HUDEP-2 (cell line): ENCODE results near the gene FAM149B1.
"Not testable (repeated sequence)": the region's sequence is repeated elsewhere in the genome, so short reads cannot be mapped to it uniquely, and the experiment has no call there.

Source experiments
- DNase-seq, 76 experiments: peaks; one replicate each; lab custom pipeline; 2025; ENCODE audit not compliant: unreplicated experiment in 76 of 76; lab: John Stamatoyannopoulos, UW

Gene FAM149B1

DNA sequence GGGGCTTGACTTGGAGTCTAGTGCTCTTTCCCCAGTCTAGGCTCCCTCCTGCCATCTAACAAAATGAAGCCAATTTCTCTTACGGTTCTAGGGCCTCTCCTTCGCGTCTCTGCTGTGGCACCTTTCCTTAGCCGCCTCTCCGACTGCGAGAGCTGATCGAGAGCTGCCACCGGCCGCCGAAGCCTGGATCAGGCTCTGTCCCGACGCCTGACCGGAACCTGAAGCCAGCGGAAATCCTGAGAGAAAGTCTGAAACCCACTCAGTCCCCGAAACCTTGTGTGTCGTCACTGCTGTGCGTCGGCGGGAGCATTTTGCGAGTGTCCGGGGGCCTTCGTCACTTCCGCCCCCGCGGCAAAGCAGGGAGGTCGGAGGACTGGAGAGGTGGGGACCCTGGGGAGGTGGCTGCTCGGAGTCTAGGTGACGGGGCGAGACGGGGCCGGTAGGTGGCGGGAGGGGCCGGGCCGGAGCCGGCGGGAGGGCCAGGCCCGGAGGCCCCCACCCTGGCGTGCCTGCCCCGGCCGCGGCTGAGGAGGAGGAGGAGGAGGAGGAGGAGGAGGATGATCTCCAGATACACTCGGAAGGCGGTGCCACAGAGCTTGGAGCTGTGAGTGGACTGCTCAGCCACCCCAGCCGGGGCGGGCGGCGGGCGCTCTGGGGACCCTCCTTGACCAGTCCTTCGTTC lies at the start of gene FAM149B1, which contains the start of gene ECD:
Gene FAM149B1, plus strand, starts transcription at position 337 of the 682 bp plus-strand sequence. Its CDS starts 221 bp downstream, at position 558.
Gene ECD, minus strand, starts transcription at position 226 of the 682 bp plus-strand sequence. CDS start 4,071 bp downstream, outside the sequence.
- DNase-seq, result peak in 75 of 76 experiments; percentile 20 to 90 (median 78)

DNA sequence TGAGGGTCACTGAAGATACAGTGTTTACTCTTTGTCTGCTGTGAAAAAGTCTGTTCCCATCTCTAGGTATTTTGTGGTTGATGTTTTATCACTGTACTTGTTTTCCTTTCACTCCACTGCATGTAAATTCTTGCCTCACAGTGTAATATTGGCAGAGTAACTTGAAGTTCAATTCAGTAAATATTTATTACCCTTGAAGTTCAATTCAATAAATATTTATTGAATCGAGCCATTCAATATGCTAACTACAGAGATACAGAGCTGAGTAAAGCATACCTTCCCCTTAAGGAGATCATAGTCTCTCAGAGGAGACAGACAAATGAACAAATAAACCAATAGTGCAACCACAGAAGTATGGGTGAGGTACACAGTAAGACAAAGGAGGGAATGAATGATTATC lies 48.5 kb upstream of the FAM149B1 start:
- no peak for DNase-seq

DNA sequence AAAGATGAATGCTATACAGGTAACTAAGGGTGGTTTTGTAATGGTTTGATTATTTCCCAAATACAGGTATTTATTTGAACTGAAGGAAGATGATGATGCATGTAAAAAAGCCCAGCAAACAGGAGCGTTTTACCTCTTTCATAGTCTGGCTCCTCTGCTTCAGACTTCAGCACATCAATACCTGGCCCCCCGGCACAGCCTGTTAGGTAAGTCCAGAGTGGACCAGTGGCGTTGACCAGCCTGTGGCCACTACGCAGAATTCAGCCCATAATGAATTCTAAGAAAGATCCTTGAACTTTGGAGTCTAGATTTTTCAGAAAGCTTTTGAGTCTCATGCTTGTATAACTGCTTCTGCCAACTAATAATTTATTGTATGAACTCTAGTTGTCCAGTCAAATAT lies 48.0 kb upstream of the FAM149B1 start:
- DNase-seq, result no peak

DNA sequence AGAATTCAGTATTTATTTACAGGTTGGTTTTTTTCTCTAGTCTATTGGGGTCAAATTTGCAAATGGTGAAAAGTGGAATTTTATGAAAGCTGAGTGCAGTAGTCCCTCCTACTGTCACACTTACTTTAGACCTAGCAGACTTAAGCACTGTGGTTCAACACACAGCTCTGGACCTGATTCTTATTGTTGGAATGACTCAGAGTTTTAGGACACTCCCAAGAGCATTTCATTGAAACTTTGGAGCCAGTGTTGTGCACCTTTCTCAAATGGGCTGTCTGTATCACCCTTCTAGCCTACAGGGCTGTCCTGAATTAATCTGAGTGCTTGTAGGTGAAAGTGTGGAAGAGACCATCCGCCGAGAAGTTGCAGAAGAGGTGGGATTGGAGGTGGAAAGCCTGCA lies 41.6 kb upstream of the FAM149B1 start:
- no peak for DNase-seq

DNA sequence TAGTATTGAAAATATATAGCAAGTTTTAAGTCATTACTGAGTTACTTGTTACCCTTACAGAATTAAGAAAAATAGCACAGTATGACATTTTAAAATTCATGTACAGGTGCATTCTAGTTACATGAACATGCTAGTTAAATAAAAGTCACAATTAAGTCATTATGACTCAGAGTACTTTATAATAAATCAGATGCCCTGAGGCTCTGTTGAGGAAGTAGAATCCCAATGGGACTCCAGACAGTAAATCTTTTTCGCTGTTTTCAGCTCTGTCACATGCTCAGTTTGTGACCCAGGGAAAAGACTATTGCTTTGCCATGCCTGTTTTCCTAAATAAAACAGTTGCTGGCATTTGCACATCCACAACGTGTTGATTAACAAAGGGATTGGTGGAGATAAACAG lies 36.6 kb upstream of the FAM149B1 start:
- DNase-seq, result no peak

DNA sequence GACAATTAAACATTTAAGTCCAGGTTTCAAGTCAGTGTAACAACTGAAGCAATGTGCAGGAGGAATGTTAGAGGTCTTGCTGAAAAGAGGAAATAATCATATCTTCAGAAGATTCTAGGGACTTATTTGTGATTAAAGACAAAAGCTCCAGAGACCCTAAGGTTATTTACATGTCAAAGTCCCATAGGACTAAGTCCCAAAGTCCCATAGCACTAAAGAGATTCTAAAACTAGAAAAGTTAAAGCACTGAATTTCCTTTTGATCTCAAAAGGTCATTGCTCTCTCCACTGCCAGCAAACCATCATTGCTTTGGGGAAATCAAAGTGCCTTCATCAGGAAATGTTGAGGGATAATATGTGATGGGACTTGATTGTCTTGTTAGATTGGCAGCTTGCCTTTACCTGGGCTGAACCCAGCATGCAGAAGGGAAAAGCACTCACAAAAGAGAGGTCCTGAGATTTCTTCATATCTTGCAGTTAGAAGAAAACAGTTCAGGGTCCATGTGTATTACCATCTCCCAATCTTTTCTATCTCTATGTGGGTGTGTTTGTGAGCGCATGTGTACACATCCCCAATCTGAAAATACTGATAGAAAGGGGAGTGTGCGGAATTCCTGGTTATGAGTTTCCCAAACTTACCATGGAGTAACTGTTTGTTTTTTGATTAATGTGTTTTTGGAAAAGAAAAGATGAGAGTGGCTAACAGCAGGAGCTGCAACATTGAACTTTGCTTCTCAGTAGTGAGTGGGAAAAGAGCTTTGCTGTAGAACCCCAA lies 35.8 kb upstream of the FAM149B1 start:
- no peak for DNase-seq

DNA sequence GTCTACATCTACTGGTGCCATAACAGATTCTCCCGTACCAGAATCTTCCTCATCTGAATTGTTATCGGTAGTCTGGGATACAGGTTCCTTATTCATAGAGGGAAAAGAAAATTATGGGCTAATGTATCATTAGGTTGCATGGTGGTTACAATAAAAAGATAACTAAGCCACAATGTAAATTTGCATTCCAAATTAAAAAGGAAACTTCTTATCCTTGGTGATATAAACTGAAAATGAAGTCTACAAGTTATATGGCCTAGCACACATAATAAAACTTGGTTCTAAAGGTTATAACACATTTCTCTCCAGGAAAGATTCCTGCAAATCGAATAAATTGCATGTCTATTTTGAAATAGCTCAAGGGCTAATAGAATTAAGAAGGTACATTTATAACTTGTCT lies 33.2 kb upstream of the FAM149B1 start:
- DNase-seq, result no peak

DNA sequence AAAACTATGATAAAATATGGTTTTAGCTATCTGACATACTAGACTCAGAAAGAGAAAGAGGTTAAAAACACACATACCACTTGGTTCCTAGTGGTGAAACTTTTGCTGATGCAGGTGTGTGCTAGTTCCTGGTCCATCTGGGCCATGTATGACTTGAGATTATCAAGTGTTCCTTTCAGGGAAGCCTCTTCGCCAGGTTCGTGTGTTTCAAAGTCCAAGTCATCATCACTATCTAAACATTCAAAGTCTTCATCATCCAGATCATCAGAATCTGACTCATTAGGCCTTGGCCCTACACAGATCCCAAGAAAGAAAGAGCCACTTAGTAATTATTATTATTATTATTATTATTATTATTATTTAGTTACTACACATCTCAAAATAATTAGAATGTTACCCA lies 31.3 kb upstream of the FAM149B1 start:
- DNase-seq, result no peak

DNA sequence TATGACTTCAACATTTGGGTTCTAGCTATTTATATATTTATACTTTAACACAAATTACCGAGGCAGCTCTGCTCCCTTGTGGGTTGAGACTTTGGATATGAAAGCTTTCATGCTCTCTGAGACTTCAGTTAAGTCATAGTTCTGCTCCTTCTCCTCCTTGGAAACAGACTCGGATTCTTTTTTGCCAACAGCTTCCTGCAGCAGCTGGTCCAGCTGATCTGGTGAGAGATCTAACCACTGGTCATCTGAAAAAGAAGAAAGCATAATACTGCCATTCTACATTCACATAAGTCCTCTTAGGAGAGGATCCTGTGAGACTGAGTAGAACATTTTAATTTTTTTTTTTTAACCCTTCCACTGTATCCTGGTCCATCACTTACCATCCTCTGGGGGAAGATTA lies 28.7 kb upstream of the FAM149B1 start:
- no peak for DNase-seq

DNA sequence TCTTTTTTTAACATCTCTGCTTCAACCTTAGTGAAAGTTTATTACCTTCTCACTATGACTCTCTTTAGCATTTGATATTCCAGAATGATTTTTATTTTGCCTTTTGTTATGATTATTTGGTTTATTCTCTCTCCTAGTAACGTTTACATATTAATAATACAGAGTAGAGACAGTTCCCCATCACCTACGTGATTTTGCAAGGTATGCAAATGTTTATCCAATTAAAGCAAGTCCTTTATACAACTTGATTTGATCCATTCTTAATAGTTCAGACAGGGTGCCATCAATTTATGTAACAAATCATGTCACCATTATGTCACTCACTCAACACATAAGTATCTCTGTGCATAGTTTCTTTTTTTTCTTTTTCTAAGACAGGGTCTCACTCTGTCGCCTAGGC lies 26.3 kb upstream of the FAM149B1 start:
- no peak for DNase-seq

DNA sequence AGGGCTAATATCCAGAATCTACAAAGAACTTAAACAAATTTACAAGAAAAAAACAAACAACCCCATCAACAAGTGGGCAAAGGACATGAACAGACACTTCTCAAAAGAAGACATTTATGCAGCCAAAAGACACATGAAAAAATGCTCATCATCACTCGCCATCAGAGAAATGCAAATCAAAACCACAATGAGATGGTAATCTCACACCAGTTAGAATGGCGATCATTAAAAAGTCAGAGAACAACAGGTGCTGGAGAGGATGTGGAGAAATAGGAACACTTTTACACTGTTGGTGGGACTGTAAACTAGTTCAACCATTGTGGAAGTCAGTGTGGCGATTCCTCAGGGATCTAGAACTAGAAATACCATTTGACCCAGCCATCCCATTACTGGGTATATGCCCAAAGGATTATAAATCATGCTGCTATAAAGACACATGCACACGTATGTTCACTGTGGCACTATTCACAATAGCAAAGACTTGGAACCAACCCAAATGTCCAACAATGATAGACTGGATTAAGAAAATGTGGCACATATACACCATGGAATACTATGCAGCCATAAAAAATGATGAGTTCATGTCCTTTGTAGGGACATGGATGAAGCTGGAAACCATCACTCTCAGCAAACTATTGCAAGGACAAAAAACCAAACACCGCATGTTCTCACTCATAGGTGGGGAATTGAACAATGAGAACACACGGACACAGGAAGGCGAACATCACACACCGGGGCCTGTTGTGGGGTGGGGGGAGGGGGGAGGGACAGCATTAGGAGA lies 17.1 kb upstream of the FAM149B1 start:
- DNase-seq, result not testable (repeated sequence)

DNA sequence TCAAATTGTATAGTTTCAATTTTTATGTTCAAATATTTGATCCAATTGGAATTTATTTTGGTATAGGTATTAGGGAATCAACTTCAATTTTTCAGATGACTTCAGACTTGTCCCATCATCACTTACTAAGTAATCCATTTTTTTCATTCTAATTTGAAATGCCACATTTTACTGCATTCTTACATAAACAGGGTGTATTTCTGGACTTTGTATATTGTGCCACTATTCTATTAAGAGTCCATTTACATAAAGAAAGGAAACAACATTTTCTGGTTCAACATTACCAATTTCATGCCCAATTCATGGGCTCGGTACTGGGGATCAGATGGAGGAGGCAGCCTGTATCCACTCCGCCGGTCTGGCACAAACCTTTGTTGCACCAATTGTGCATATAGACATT lies 15.9 kb upstream of the FAM149B1 start:
- no peak for DNase-seq

DNA sequence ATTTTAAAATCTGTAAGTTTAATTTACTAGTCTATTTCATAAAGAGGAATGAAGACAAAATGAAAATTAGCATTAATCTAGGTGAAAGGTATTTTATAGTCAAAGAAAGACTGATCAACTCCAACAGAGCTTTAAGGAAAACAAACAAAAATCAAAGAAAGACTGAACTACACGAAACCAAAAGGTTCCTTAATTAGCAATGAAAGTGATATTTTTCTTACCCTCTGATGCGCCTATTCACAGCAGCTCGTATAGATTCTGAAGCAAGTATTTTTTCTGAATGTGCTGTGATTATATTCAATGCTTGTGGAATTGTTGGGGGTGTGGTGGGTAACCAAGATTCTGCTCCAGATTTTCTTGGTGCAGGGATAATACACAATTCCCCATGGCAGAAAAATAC lies 11.9 kb upstream of the FAM149B1 start:
- no peak for DNase-seq

DNA sequence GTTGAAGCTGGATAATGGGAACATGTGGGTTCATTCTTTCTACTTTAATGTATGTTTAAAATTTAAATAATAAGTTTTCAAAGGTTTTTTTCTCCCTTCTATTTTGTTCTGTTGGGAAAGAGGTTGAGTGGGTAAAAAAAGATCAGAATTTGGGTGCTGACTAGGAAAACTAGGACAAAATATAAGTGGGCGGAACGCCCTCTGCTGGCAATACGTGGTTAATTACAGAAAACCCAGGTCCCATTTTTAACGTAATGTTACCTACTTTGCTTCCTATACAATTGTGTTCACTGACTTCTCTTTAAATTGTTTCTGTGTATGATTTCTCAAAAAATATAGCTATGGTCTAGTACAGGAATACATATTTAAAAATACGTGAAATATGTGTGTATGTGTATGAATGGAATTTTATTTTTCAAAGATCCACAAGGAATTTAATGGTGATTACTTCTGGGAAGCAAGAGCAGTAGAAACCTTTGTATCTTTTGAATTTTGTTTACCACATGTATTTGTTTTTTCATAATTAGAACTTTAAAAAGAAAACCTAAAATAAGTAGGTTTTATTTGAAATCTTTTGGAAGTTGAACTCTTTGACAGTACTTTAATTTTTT lies 8.8 kb upstream of the FAM149B1 start:
- DNase-seq, result peak in 48 of 76 experiments; percentile 0 to 52 (median 16)

DNA sequence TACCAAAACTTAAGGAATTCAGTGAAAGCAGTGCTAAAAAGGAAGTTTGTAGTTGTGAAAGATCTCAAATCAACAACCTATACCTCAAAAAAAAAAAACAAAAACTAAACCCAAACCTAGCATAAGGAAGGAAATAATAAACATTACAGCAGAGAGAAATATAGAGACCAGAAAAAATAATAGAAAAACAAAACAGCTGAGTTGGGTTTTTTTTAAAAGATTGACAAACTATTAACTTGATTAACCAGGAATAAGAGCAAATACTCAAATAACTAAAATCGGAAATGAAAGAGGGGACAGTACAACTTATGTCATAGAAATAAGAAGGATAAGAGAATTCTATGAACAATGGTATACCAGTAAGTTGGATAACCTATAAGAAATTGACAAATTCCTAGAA lies 6.8 kb upstream of the FAM149B1 start:
- DNase-seq, result no peak

DNA sequence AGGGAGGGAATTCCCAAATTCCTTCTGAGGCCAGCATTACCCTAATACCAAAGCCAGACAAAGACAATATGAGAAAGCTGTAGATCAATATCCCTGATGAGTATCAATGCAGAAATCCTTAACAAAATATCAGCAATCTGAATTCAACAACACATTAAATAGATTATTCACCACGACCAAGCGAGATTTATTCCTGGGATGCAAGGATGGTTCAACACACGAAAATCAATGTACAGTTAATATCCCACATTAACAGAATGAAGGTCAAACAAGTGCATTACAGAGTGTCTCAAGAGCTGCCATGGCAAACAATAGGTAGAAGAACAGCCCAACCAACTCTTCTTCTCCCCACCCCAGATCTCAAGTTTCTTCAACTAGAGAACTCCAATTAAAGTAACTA lies 6.3 kb upstream of the FAM149B1 start:
- no peak for DNase-seq

DNA sequence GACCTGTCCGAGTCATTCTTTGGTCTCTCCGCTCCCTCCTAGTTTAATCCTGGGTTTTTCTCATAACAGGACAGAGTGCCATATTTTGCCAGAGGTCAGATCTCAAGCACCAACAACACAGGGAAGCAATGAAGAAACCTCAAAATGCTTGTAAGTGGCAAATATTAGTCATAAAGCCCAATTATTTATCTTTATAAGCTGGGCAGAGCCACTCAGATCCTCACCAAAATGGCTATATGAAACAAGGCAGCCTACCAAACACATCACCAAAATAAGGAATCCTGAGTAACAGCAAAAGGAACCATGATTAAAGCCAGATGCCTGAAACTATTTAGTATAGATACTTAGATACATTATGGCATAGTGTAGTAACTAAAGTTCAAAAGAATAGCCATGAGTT lies 4.8 kb upstream of the FAM149B1 start:
- no peak for DNase-seq

DNA sequence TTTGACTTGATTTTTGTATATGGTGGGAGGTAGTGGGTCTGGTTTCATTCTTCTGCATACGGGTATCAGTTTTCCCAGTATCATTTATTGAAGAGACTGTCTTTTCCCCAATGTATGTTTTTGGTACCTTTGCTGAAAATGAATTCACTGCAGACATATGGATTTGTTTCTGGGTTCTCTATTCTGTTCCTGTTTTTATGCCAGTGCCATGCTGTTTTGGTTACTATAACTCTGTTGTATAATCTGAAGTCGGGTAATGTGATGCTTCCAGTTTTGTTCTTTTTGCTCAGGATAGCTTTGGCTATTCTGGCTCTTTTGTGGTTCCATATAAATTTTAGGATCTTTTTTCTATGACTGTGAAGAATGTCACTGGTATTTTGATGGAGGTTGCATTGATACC lies 947 bp upstream of the FAM149B1 start:
- DNase-seq, result no peak

DNA sequence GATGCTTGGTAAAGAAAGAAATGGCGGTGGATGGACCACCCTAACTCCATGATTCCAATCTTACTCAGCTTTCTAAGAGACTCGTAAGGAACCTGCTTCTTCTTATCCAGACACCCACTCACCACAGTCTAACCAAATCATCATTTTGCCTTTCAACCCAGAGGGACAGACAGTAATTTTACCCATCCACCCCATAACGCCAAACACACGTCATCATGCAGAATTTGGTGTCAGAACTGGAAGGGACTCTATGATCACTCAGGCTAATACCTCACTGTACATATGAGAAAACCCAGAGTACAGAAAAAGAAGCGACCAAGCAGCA lies 499 bp upstream of the FAM149B1 start:
- peak in 4 of 76 experiments; percentile 2 to 29 (median 12) for DNase-seq

DNA sequence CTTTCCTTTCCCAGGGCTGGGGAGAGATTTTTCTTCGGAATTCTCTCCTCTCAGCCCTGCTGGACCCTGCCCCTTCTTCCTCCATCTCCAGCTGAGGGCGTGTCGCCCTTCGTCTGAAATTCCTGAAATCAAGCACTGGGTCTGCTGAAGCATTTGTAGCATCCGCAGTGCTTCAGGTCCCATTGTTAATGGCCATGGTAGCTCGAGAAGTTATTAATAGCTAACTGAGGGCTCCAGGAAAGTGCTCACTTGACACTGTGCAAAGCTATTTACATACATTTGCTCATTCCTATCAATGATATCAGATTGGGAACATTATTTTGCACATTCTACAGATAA lies 515 bp downstream of the FAM149B1 start:
- DNase-seq, result peak in 1 of 76 experiments; percentile 30

DNA sequence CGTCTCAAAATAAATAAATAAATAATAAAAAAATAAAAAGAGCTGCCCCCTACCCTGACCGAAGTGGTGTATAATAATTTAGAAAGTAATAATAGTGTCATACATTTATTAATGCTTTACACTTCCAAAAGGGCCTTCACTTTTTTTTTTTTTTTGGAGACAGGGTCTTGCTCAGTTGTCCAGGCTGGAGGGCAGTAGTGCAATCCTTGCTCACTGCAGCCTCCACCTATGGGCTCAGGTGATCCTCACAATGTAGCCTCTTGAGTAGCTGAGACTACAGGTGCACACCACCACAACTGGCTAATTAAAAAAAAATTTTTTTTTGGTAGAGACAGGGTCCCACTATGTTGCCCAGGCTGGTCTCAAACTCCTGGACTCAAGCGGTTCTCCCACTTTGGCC lies 1.4 kb downstream of the FAM149B1 start:
- no peak for DNase-seq
